SK-N-MC (cell line): Measurements from ENCODE around the gene CBX6.
A peak's percentile ranks its signal among the peaks of the same experiment; 100 is the strongest.

Source experiments
- DNase-seq: peaks from one replicate; pipeline ENCODE4 v3.0.0-alpha.2; 2011; ENCODE audit warnings: low read depth, low spot score
- H3K27ac ChIP-seq: fragments of 200-600 bp; sonication (generic); 2 replicates; pipeline ENCODE4 v1.5.1; 2016; ENCODE audit warnings: mixed run types
- H3K36me3 ChIP-seq: fragments of 200-600 bp; sonication (generic); 2 replicates; pipeline ENCODE4 v1.6.1; 2017; ENCODE audit warnings: antibody characterized with exemption, low read length, mixed read lengths; ENCODE audit not compliant: insufficient read depth
- H3K4me3 ChIP-seq: fragments of 200-600 bp; sonication (generic); 2 replicates; pipeline ENCODE4 v1.5.1; 2016
- H3K9ac ChIP-seq: fragments of 200-600 bp; sonication (generic); 2 replicates; pipeline ENCODE4 v1.8.0; 2017; ENCODE audit warnings: mixed run types, mixed read lengths; ENCODE audit not compliant: insufficient read length
- H3K9me3 ChIP-seq: fragments of 200-600 bp; sonication (generic); 2 replicates; pipeline ENCODE4 v1.6.1; 2017; ENCODE audit warnings: low read depth, mild to moderate bottlenecking, antibody characterized with exemption, low read length, moderate library complexity, mixed read lengths
- EZH2 ChIP-seq: fragments of 200-600 bp; sonication (generic); IDR thresholded peaks from one replicate; pipeline ENCODE4 v1.6.1; 2017; ENCODE audit warnings: antibody characterized with exemption
- FOXP2 ChIP-seq: optimal IDR thresholded peaks from 2 replicates; pipeline ENCODE3; 2011; ENCODE audit warnings: mild to moderate bottlenecking, moderate library complexity; ENCODE audit not compliant: insufficient read depth; ENCODE audit errors: extremely low read length, control extremely low read depth
- POLR2AphosphoS5 ChIP-seq: IDR thresholded peaks from 2 replicates; pipeline ENCODE4 v1.6.1; 2012; ENCODE audit warnings: mild to moderate bottlenecking, low read depth, low read length, borderline replicate concordance

The CBX6 gene

DNA sequence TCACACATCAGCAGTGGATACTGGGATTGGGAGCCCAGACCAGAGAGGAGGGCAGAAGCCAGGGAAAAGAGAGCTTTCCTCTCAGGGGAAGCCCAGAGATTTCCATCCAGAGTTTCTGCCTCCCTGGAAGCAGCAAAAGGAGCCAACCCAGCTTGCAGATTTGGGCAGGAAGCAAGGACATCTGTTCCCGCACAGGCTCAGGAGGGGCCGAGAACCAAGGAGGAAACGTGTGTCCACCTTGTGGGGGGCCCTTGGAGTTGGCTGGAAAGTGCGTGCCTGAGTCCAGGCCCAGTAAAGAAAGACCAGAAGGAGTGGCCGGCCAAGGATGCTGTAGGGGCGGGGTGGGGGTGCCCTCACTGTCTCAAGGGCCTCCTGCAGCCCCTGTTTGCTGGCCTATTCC is 22.2 kb downstream of the CBX6 start:
- DNase-seq: no peak
- Histone ChIP-seq H3K9ac (no peak overlapping the region), H3K9me3 (no peaks in the 10 kb centered on the region), H3K4me3 (no peak overlapping the region), H3K27ac (no peak overlapping the region), H3K36me3 (no peaks in the 10 kb centered on the region)
- TF ChIP-seq POLR2AphosphoS5 (no peak), FOXP2 (no peak), EZH2 (no peak)

DNA sequence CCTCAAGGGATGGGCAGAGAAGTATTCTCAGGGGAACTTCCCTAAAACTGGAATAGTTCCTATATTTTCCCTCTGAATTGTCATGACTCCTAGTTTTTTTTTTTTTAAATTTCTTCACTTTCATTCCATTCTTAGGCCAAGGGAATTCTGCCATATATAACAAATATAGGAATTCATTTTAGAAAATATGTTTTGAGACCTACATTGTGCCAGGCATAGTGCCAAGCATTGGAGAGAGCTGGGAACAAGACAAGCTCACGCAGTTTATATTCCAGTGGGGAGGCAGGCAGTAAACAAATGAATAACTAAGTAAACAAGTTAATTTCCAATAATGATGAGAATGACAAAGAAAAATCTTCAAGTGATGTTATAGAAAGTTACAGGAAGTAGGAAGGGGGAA is 25.6 kb downstream of the CBX6 start:
- TF ChIP-seq FOXP2: no peak
- TF ChIP-seq EZH2: no peak
- TF ChIP-seq POLR2AphosphoS5: no peak

GRCh38 chr22:38845004-38845740 is 26.8 kb downstream of the CBX6 start:
- no peak overlapping the region for H3K27ac ChIP-seq
- no peak overlapping the region for H3K4me3 ChIP-seq
- no peak overlapping the region for H3K9ac ChIP-seq
- no peak for DNase-seq
- no peaks in the 10 kb centered on the region for H3K9me3 ChIP-seq
- TF ChIP-seq POLR2AphosphoS5: no peak
- H3K36me3 ChIP-seq: no peaks in the 10 kb centered on the region

More for the DNA sequence above, 25.6 kb downstream of the CBX6 start:
- no peak overlapping the region for H3K9ac ChIP-seq
- no peaks in the 10 kb centered on the region for H3K9me3 ChIP-seq
- H3K27ac ChIP-seq: no peak overlapping the region
- H3K36me3 ChIP-seq: no peaks in the 10 kb centered on the region
- H3K4me3 ChIP-seq: no peak overlapping the region
- no peak for DNase-seq

DNA sequence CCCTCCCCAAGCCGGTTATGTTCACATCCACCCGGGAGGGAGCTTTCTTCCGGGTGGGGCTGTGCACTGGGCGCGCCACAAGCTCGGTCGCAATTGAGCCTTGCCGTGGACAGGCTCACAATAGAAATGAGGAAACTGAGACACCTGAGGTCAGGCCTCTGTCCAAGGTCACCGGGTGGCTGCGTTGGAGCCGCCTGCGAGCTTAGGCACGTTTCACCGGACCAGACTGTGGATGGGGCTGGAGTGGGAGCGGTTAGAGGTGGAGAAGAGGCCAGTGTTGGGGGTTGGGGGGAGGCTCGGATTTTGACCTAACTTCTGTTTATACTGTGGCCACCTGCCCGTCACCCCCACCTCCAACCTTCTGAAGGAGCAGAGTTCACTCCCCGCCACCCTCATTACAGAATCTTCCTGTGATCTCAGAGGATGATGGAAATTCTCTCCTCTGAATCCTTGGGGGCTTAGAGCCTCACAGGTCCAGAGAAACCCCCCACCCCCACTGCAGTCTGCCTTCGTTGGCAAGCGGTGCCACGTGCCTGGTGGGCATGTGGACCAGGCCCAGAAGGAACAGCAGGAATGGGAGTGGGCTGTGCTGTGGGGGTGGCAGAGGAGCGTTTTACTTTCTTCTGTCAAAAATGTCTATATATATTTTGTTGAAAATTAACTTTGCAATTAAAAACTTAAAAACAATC is 27.6 kb downstream of the CBX6 start:
- TF ChIP-seq POLR2AphosphoS5 (no peak), EZH2 (no peak), FOXP2 (no peak)
- Histone ChIP-seq H3K9ac (no peak overlapping the region), H3K4me3 (peak overlapping the region; percentile 72), H3K36me3 (no peaks in the 10 kb centered on the region), H3K9me3 (no peaks in the 10 kb centered on the region), H3K27ac (no peak overlapping the region)
- DNase-seq: no peak

DNA sequence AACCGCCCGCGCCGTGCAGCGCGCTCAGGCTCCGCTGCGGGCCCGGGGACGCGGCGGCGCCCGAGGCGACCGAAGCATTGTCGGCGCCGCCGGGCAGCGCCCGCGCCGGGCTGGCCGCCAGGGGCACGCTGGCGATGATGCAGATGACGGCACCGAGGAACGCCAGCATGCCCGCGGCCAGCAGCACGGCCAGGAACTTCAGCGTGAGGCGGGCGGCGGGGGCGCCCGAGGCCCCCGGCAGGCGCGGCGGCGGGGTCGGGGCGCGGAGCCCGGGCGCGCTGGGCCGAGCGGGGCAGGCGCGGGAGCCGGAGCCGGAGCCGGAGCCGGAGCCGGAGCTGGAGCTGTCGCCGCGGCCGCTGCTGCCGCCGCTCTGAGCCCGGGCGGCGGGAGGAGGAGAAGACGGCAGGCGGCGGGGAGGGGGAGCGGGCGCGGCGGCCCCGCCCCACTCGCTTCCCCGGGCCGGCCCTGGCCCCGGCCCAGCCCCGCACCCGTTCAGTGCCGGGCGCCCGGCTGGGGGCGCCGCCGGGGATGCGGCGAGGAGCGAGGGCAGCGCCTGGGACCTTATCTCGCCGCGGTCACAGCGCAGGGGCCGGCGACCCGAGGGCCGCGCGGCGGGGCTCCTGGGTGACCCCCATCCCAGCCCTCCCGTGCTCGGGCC is 28.2 kb downstream of the CBX6 start, which contains the start of gene NPTXR:
Gene NPTXR (minus strand): TSS at position 372 of the 658 bp plus-strand sequence.
- Histone ChIP-seq H3K9ac (peak within 1 kb of the TSS; percentile 77), H3K9me3 (no peaks in the 10 kb centered on the region), H3K4me3 (peak within 1 kb of the TSS; percentile 90), H3K36me3 (no peaks in the 10 kb centered on the region), H3K27ac (peak within 1 kb of the TSS; percentile 19; the same call in 1 of the 2 replicates)
- no peak for TF ChIP-seq POLR2AphosphoS5
- DNase-seq: no peak

DNA sequence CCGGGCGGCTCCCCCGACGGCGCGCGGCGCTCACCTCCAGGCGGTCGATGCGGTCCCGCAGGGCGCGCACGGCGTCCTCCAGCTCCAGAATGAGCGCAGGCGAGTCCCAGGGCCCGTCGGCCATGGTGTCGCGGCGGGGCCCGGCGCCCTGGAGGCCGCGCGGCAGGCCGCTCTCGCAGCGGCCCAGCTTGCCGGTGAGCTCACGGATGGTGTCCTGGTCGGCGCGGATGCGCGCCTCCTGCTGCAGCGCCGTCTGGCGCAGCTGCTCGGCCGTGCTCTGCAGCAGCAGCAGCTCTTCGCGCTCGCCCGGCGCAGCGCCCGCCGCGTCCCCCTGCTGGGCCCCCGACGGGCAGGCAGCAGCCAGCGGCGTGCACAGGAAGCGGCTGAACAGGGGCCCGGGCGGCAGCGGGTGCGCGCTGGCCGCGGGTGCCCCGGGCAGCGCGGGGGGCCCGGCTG is 28.8 kb downstream of the CBX6 start:
- H3K36me3 ChIP-seq: no peaks in the 10 kb centered on the region
- no peaks in the 10 kb centered on the region for H3K9me3 ChIP-seq
- TF ChIP-seq FOXP2 (no peak), EZH2 (no peak), POLR2AphosphoS5 (no peak)
- H3K4me3 ChIP-seq: peak overlapping the region; percentile 90
- H3K27ac ChIP-seq: peak overlapping the region; percentile 19; the same call in 1 of the 2 replicates
- DNase-seq: no peak
- peak overlapping the region; percentile 77 for H3K9ac ChIP-seq

- Histone ChIP-seq H3K36me3 (no peaks in the 10 kb centered on the region), H3K4me3 (peak overlapping the region; percentile 90), H3K27ac (peak overlapping the region; percentile 19; the same call in 1 of the 2 replicates), H3K9ac (peak overlapping the region; percentile 77), H3K9me3 (no peaks in the 10 kb centered on the region)
- TF ChIP-seq EZH2: no peak
- no peak for TF ChIP-seq POLR2AphosphoS5
- no peak for TF ChIP-seq FOXP2
- no peak for DNase-seq
These were observed 29.4 kb downstream of the CBX6 start for GRCh38 chr22:38842512-38843200.

DNA sequence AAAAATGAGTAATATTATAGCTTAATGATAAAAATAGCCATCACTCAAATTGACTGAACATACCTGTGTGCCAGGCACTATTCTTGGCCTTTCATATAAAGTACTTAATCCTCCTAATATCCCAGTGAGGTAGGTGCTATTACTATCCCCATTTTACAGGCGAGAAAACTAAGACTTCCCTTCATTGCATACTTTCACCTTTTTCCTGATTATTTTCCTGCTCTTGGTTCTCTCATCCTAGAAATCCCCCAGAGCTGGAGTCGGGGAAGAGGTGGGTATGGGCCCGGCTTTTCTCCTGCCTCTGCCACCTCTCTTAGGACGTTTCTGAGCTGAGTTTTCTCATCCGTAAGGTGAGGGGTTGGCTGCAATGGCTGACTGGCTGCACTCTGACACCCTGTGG is 30.4 kb downstream of the CBX6 start:
- no peak overlapping the region for H3K27ac ChIP-seq

More for the DNA sequence above, 30.4 kb downstream of the CBX6 start:
- Histone ChIP-seq H3K9ac (no peak overlapping the region), H3K9me3 (no peaks in the 10 kb centered on the region), H3K36me3 (no peaks in the 10 kb centered on the region), H3K4me3 (peak overlapping the region; percentile 90)
- TF ChIP-seq POLR2AphosphoS5 (no peak), EZH2 (no peak), FOXP2 (no peak)
- no peak for DNase-seq
